ENCODE data around the gene S100PBP.

Gene S100PBP

GRCh38 chr1:32886004-32886827 is 68.8 kb downstream of the S100PBP start, which contains the start of gene HPCA:
HPCA (plus strand) TSS chr1:32886491; CDS start chr1:32888899, 2,408 bp downstream.
- Histone ChIP-seq H3K9me3 (ENCODE audit: control insufficient read depth, low read depth, low read length) (no peaks in the 10 kb centered on the region), H3K27ac (ENCODE audit: low read length) (no peak within 1 kb of the TSS), H3K4me3 (ENCODE audit: low read length) (peak within 1 kb of the TSS; percentile 11), H3K36me3 (ENCODE audit: control insufficient read depth, low read depth, low read length) (no peaks in the 10 kb centered on the region), H3K4me1 (ENCODE audit: control insufficient read depth, low read depth, low read length) (peaks cover 7% of the 10 kb centered on the region), H3K27me3 (ENCODE audit: control insufficient read depth, insufficient read depth, low read length) (peaks cover 31% of the 10 kb centered on the region), H3K9ac (ENCODE audit: low read length) (no peak within 1 kb of the TSS)

DNA sequence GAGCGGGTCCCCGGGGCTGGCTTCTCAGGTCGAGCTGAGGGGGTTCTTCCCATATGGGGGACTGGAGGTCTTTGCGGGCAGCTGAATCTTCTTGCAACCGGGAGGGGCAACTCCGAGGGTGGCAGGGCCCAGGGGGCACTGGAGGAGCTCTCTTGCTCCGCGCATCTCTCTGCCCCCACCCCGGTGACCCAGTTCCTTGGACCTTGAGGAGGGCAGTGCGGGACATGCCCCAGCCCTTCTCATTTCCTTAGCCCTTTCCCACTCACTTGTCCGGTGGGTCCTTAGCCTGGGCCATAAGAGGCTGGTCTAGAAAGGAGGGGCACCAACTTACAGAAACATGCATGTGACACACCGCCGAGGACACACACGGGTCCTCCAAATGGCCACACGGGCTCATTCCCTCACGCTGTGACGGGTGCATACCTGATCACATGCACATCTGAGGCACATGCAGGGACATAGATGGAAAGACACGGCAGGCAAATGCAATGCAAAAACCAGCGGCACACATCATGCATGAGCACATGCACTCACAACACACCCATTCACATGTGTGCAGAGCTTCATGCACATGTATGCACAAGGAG is 69.5 kb downstream of the S100PBP start:
- Histone ChIP-seq H3K4me3 (ENCODE audit: low read length) (no peak overlapping the region), H3K9ac (ENCODE audit: low read length) (no peak overlapping the region), H3K27me3 (ENCODE audit: control insufficient read depth, insufficient read depth, low read length) (peaks cover 38% of the 10 kb centered on the region), H3K36me3 (ENCODE audit: control insufficient read depth, low read depth, low read length) (no peaks in the 10 kb centered on the region), H3K27ac (ENCODE audit: low read length) (no peak overlapping the region), H3K9me3 (ENCODE audit: control insufficient read depth, low read depth, low read length) (no peaks in the 10 kb centered on the region), H3K4me1 (ENCODE audit: control insufficient read depth, low read depth, low read length) (peaks cover 5% of the 10 kb centered on the region)

DNA sequence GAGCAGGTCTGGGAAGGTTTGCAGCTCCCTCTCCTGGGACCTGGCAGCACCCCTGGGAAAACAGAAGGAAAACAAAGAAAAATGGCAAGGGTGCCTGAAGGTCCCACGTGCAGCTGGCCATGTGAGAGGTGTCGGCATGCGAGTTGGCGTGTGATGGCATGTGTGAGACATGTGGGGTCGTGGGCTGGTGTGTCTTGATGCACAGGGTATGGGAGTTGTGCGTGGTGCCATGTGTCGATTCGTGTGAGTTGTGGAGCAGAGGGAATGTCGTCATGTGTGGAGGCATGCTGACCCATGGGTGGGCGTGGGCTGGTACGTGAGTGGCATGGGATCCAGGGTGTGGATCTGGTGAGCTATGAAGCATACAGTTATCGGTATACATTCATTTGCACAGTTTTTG is 70.2 kb downstream of the S100PBP start:
- Histone ChIP-seq H3K27ac (ENCODE audit: low read length) (no peak overlapping the region), H3K9me3 (ENCODE audit: control insufficient read depth, low read depth, low read length) (no peaks in the 10 kb centered on the region), H3K36me3 (ENCODE audit: control insufficient read depth, low read depth, low read length) (no peaks in the 10 kb centered on the region), H3K4me3 (ENCODE audit: low read length) (no peak overlapping the region), H3K4me1 (ENCODE audit: control insufficient read depth, low read depth, low read length) (no peaks in the 10 kb centered on the region), H3K27me3 (ENCODE audit: control insufficient read depth, insufficient read depth, low read length) (peaks cover 45% of the 10 kb centered on the region), H3K9ac (ENCODE audit: low read length) (no peak overlapping the region)

DNA sequence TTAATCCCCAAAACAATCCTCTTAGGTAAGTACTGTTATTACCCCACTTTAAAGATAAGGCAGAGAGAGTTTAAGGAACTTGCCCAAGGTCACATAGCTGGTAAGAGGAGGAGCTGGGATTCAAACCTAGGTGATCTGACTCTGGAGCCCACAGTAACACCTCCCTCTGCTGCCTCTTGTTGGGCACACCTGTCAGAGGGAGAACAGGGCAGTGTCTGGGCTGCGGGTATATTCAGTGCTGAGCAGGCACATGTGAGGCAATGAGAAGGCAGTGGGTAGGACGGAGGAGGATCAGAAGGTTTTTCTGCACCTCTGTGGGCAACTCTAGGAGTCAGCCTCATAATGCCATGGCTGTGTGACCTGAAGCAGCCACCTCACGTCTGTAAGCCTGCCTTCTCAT is 70.7 kb downstream of the S100PBP start:
- no peaks in the 10 kb centered on the region for H3K9me3 ChIP-seq (ENCODE audit: control insufficient read depth, low read depth, low read length)
- peaks cover 46% of the 10 kb centered on the region for H3K27me3 ChIP-seq (ENCODE audit: control insufficient read depth, insufficient read depth, low read length)

DNA sequence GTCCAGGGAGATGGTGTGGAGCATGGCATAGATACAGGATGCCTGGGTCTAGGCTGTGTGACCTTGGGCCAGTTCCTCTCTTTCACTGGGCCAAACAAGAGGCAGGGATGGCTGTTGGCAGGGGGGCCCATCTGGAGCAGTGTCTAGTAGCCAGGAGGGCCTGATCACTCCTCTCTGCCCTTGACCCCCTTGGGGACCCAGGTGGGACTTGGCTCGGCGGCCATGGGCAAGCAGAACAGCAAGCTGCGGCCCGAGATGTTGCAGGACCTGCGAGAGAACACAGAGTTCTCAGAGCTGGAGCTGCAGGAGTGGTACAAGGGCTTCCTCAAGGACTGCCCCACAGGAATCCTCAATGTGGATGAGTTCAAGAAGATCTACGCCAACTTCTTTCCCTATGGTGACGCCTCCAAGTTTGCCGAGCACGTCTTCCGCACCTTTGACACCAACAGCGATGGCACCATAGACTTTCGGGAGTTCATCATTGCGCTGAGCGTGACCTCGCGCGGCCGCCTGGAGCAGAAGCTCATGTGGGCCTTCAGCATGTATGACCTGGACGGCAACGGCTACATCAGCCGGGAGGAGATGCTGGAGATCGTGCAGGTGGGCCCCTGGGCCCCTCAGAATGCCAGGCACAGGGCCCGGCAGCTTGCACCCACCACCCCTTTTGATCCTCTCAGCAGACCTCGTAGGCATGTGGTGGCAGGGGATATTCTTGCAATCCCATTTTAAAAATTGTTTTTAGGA is 71.4 kb downstream of the S100PBP start:
- Histone ChIP-seq H3K4me3 (ENCODE audit: low read length) (no peak overlapping the region), H3K9me3 (ENCODE audit: control insufficient read depth, low read depth, low read length) (no peaks in the 10 kb centered on the region), H3K9ac (ENCODE audit: low read length) (no peak overlapping the region), H3K27me3 (ENCODE audit: control insufficient read depth, insufficient read depth, low read length) (peaks cover 46% of the 10 kb centered on the region), H3K4me1 (ENCODE audit: control insufficient read depth, low read depth, low read length) (peaks cover under 1% of the 10 kb centered on the region), H3K27ac (ENCODE audit: low read length) (no peak overlapping the region), H3K36me3 (ENCODE audit: control insufficient read depth, low read depth, low read length) (no peaks in the 10 kb centered on the region)

More for the DNA sequence above, 70.7 kb downstream of the S100PBP start:
- Histone ChIP-seq H3K4me3 (ENCODE audit: low read length) (no peak overlapping the region), H3K4me1 (ENCODE audit: control insufficient read depth, low read depth, low read length) (no peaks in the 10 kb centered on the region), H3K27ac (ENCODE audit: low read length) (no peak overlapping the region), H3K36me3 (ENCODE audit: control insufficient read depth, low read depth, low read length) (no peaks in the 10 kb centered on the region), H3K9ac (ENCODE audit: low read length) (no peak overlapping the region)

DNA sequence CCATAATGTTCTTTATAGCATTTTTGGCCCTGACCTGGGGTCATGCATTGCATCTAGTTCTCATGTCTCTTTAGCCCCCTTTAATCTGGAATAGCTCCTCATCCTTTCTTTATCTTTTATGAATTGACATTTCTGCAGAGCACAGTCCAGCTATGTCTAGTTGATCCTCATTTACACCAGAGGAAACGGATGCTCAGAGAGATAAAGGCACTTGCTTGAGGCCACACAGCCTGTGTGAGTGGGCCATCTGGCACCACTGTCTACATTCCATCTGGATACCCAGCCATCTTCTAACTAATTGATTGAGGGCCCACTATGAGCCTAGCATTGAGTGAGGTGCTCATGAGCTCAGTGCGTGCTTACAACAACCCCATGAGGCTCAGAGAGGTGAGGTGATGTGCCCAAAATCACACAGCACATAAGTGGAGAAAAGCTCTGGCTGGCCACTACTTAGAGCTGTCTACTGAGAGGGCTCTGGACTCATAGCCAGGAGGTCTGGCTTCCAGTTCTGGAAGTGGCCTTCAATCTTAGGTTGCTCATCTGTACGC is 72.4 kb downstream of the S100PBP start:
- Histone ChIP-seq H3K9ac (ENCODE audit: low read length) (no peak overlapping the region), H3K4me1 (ENCODE audit: control insufficient read depth, low read depth, low read length) (peaks cover 4% of the 10 kb centered on the region), H3K9me3 (ENCODE audit: control insufficient read depth, low read depth, low read length) (no peaks in the 10 kb centered on the region), H3K4me3 (ENCODE audit: low read length) (no peak overlapping the region), H3K27me3 (ENCODE audit: control insufficient read depth, insufficient read depth, low read length) (peaks cover 46% of the 10 kb centered on the region), H3K36me3 (ENCODE audit: control insufficient read depth, low read depth, low read length) (no peaks in the 10 kb centered on the region), H3K27ac (ENCODE audit: low read length) (no peak overlapping the region)

GRCh38 chr1:32890516-32891240 is 73.2 kb downstream of the S100PBP start:
- Histone ChIP-seq H3K4me1 (ENCODE audit: control insufficient read depth, low read depth, low read length) (peaks cover 4% of the 10 kb centered on the region), H3K4me3 (ENCODE audit: low read length) (no peak overlapping the region), H3K27me3 (ENCODE audit: control insufficient read depth, insufficient read depth, low read length) (peaks cover 38% of the 10 kb centered on the region), H3K9ac (ENCODE audit: low read length) (no peak overlapping the region), H3K36me3 (ENCODE audit: control insufficient read depth, low read depth, low read length) (no peaks in the 10 kb centered on the region), H3K9me3 (ENCODE audit: control insufficient read depth, low read depth, low read length) (no peaks in the 10 kb centered on the region), H3K27ac (ENCODE audit: low read length) (no peak overlapping the region)

DNA sequence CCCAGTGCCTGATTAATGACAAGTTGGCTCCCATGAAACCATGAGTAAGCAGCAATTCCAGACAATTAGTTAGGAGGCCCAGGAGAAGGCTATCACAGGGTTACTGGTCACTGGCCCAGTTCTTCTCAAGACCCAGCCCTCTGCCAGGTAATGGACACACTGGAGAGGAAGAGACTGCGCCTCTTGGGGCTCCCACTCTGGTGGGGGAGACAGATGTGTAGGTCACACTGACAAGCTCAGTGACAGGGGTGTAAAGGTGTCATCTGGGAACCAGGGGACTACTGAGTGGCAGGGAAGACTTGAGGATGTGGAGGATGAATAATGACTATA is 73.8 kb downstream of the S100PBP start:
- Histone ChIP-seq H3K9me3 (ENCODE audit: control insufficient read depth, low read depth, low read length) (no peaks in the 10 kb centered on the region), H3K27me3 (ENCODE audit: control insufficient read depth, insufficient read depth, low read length) (peaks cover 32% of the 10 kb centered on the region)

DNA sequence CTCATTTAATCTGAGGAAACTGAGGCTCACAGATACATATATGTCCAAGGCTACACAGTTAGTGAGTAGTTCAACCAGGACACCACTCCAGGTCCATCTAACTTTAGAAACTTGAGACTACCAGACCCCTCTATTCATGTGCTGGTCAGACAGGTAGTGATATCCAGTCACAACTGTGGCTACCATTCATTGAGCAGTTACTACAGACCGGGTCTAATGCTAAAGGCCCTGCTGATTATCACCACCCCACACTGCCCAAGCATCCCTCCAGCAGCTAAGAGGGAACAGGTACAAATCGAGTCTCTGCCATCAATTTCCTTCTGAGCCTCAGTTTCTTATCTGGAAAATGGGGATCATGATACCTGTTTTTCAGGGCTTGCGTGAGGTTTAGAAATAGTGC is 74.2 kb downstream of the S100PBP start:
- Histone ChIP-seq H3K36me3 (ENCODE audit: control insufficient read depth, low read depth, low read length) (no peaks in the 10 kb centered on the region), H3K27me3 (ENCODE audit: control insufficient read depth, insufficient read depth, low read length) (peaks cover 32% of the 10 kb centered on the region), H3K4me1 (ENCODE audit: control insufficient read depth, low read depth, low read length) (peaks cover 4% of the 10 kb centered on the region), H3K27ac (ENCODE audit: low read length) (no peak overlapping the region), H3K9me3 (ENCODE audit: control insufficient read depth, low read depth, low read length) (no peaks in the 10 kb centered on the region), H3K9ac (ENCODE audit: low read length) (no peak overlapping the region), H3K4me3 (ENCODE audit: low read length) (no peak overlapping the region)

More for the DNA sequence above, 73.8 kb downstream of the S100PBP start:
- H3K36me3 ChIP-seq (ENCODE audit: control insufficient read depth, low read depth, low read length), result no peaks in the 10 kb centered on the region
- no peak overlapping the region for H3K4me3 ChIP-seq (ENCODE audit: low read length)
- H3K9ac ChIP-seq (ENCODE audit: low read length), result no peak overlapping the region
- H3K27ac ChIP-seq (ENCODE audit: low read length), result no peak overlapping the region
- H3K4me1 ChIP-seq (ENCODE audit: control insufficient read depth, low read depth, low read length), result peaks cover 4% of the 10 kb centered on the region

GRCh38 chr1:32892368-32893197 is 75.1 kb downstream of the S100PBP start:
- Histone ChIP-seq H3K9ac (ENCODE audit: low read length) (no peak overlapping the region), H3K4me3 (ENCODE audit: low read length) (peak overlapping the region; percentile 66), H3K4me1 (ENCODE audit: control insufficient read depth, low read depth, low read length) (peaks cover 4% of the 10 kb centered on the region), H3K9me3 (ENCODE audit: control insufficient read depth, low read depth, low read length) (no peaks in the 10 kb centered on the region), H3K36me3 (ENCODE audit: control insufficient read depth, low read depth, low read length) (no peaks in the 10 kb centered on the region), H3K27ac (ENCODE audit: low read length) (no peak overlapping the region), H3K27me3 (ENCODE audit: control insufficient read depth, insufficient read depth, low read length) (peaks cover 25% of the 10 kb centered on the region)

Measured in iPS-18a (cell line).